ENCODE results near the gene MRGPRE. TPM values are rescaled to one million over a fixed set of nuclear protein-coding genes. Genes with fewer than 3 reads are reported as not detected.

MRGPRE gene
- total RNA-seq, 4 donors from 2014 or later: 0.46 TPM; not detected in 3

- H3K36me3 ChIP-seq: no peaks in the 10 kb centered on the region
- H3K9me3 ChIP-seq: no peaks in the 10 kb centered on the region
- peaks cover 0 to 8% (median 3%) of the 10 kb centered on the region in 4 donors for H3K4me1 ChIP-seq
- DNase-seq (ENCODE audit: extremely low spot score): no peak
- intact Hi-C loops (cut with DNase I): no loop called here
- no peak overlapping the region for H3K4me3 ChIP-seq
- H3K27ac ChIP-seq (replicated peaks in 1 of 4): no peak overlapping the region
- TF ChIP-seq POLR2AphosphoS5 (IDR thresholded peaks at IDR 0.05): no peak
- TF ChIP-seq POLR2A (IDR thresholded peaks at IDR 0.05; ENCODE audit: low read depth): no peak
- TF ChIP-seq CTCF (IDR thresholded peaks at IDR 0.05): no peak
- no peak for TF ChIP-seq EP300 (IDR thresholded peaks at IDR 0.05)
- peaks cover 0 to 78% (median 12%) of the 10 kb centered on the region in 4 donors for H3K27me3 ChIP-seq
- WGBS: 75% methylated on average over 21 of the region's 21 CpGs
These were observed 7.7 kb downstream of the MRGPRE start for GRCh38 chr11:3224401-3225057.

GRCh38 chr11:3223932-3224381, 8.3 kb downstream of the MRGPRE start:
- DNase-seq (ENCODE audit: extremely low spot score): no peak
- WGBS: 68% methylated on average over 4 of the region's 4 CpGs
- Histone ChIP-seq H3K9me3 (no peaks in the 10 kb centered on the region), H3K27ac (replicated peaks in 1 of 4) (no peak overlapping the region), H3K4me1 (peaks cover 0 to 8% (median 3%) of the 10 kb centered on the region in 4 donors), H3K36me3 (no peaks in the 10 kb centered on the region), H3K27me3 (peaks cover 0 to 81% (median 12%) of the 10 kb centered on the region in 4 donors), H3K4me3 (no peak overlapping the region)
- no peak for TF ChIP-seq EP300 (IDR thresholded peaks at IDR 0.05)
- no peak for TF ChIP-seq POLR2A (IDR thresholded peaks at IDR 0.05; ENCODE audit: low read depth)
- no peak for TF ChIP-seq CTCF (IDR thresholded peaks at IDR 0.05)
- TF ChIP-seq POLR2AphosphoS5 (IDR thresholded peaks at IDR 0.05): no peak
- intact Hi-C loops (cut with DNase I): no loop called here

- no peaks in the 10 kb centered on the region for H3K9me3 ChIP-seq
- no peak for TF ChIP-seq CTCF (IDR thresholded peaks at IDR 0.05)
- TF ChIP-seq EP300 (IDR thresholded peaks at IDR 0.05): no peak
- TF ChIP-seq POLR2A (IDR thresholded peaks at IDR 0.05; ENCODE audit: low read depth): no peak
- no peak for TF ChIP-seq POLR2AphosphoS5 (IDR thresholded peaks at IDR 0.05)
- no peak overlapping the region for H3K4me3 ChIP-seq
- intact Hi-C loops (cut with DNase I): no loop called here
- H3K36me3 ChIP-seq: no peaks in the 10 kb centered on the region
- DNase-seq (ENCODE audit: extremely low spot score): no peak
- 69% methylated on average over 32 of the region's 36 CpGs for WGBS
- peaks cover 0 to 8% (median 3%) of the 10 kb centered on the region in 4 donors for H3K4me1 ChIP-seq
- H3K27ac ChIP-seq (replicated peaks in 1 of 4): no peak overlapping the region
- H3K27me3 ChIP-seq: peaks cover 0 to 84% (median 12%) of the 10 kb centered on the region in 4 donors
These were observed 9.0 kb downstream of the MRGPRE start for GRCh38 chr11:3222941-3223915.

- no peaks in the 10 kb centered on the region for H3K9me3 ChIP-seq
- peaks cover 0 to 87% (median 12%) of the 10 kb centered on the region in 4 donors for H3K27me3 ChIP-seq
- intact Hi-C loops (cut with DNase I): no loop called here
These were observed 10.0 kb downstream of the MRGPRE start for GRCh38 chr11:3222003-3222855.

More at GRCh38 chr11:3222003-3222855, 10.0 kb downstream of the MRGPRE start:
- TF ChIP-seq POLR2A (IDR thresholded peaks at IDR 0.05; ENCODE audit: low read depth) (no peak), EP300 (IDR thresholded peaks at IDR 0.05) (no peak), POLR2AphosphoS5 (IDR thresholded peaks at IDR 0.05) (no peak), CTCF (IDR thresholded peaks at IDR 0.05) (no peak)
- Histone ChIP-seq H3K4me1 (peaks cover 1 to 10% (median 6%) of the 10 kb centered on the region in 4 donors), H3K27ac (replicated peaks in 1 of 4) (no peak overlapping the region), H3K4me3 (no peak overlapping the region), H3K36me3 (no peaks in the 10 kb centered on the region)
- 86% methylated on average over 26 of the region's 37 CpGs for WGBS
- no peak for DNase-seq (ENCODE audit: extremely low spot score)
